Upper lobe of left lung (tissue), 6 donors: ENCODE results near the gene NALCN. TPM values are rescaled to one million over a fixed set of nuclear protein-coding genes. Genes with fewer than 3 reads are reported as not detected.

Experiments used
- ATAC-seq, 2 donors: fragments of 200-7000 bp; cut with Tn5 transposase; one replicate each; pipeline ENCODE4 v1.9.1; 2022; ENCODE audit warnings: mild to moderate bottlenecking in 2 of 2, moderate library complexity in 2 of 2; ENCODE audit not compliant: low FRiP score in 2 of 2
- DNase-seq, 2 donors: peaks; one replicate each; pipeline ENCODE4 v3.0.0-alpha.2; 2019 to 2020
- H3K27ac ChIP-seq, 4 donors: fragments of 200-600 bp; sonication (generic); one replicate each; pipeline ENCODE4 v1.5.1; 2016 to 2019
- H3K27me3 ChIP-seq, 4 donors: fragments of 200-600 bp; sonication (generic); one replicate each; pipeline ENCODE4 v1.5.1; 2017 to 2019
- H3K36me3 ChIP-seq, 4 donors: fragments of 200-600 bp; sonication (generic); one replicate each; pipeline ENCODE4 v1.5.1; 2016 to 2019
- H3K4me1 ChIP-seq, 4 donors: fragments of 200-600 bp; sonication (generic); one replicate each; pipeline ENCODE4 v1.5.1; 2018 to 2019
- H3K4me3 ChIP-seq, 4 donors: fragments of 200-600 bp; sonication (generic); one replicate each; pipeline ENCODE4 v1.5.1; 2017 to 2019; ENCODE audit warnings: mild to moderate bottlenecking in 2 of 4, moderate library complexity in 1 of 4
- H3K9me3 ChIP-seq, 4 donors: fragments of 200-600 bp; sonication (generic); one replicate each; pipeline ENCODE4 v1.5.1; 2018 to 2019
- EP300 ChIP-seq, 4 donors: sonication (generic); formaldehyde crosslinking; IDR thresholded peaks; one replicate each; pipeline ENCODE4 v1.5.1; 2017; ENCODE audit warnings: antibody characterized with exemption in 4 of 4, control low read depth in 2 of 4
- POLR2A ChIP-seq, 4 donors: fragments of 450-650 bp; IDR thresholded peaks; one replicate each; pipeline ENCODE4 v1.5.1; 2016 to 2017; ENCODE audit warnings: antibody characterized with exemption in 4 of 4, mild to moderate bottlenecking in 2 of 4
- POLR2AphosphoS5 ChIP-seq, 2 donors: sonication (generic); formaldehyde crosslinking; IDR thresholded peaks; one replicate each; pipeline ENCODE4 v1.5.1; 2017; ENCODE audit warnings: antibody characterized with exemption in 2 of 2
- WGBS, 2 donors: methylation state at CpG; one replicate each; pipeline ENCODE4 v1.1.5; 2017 to 2018; 5-methylcytosine and 5-hydroxymethylcytosine counted together
- total RNA-seq, 6 donors: library from RNA; depleted of rRNA in 4 of 6; stranded (reverse); fragments of >200 nt in 4 of 6; gene quantifications; one replicate each; pipeline versions ENCODE4 v1.1.0 to v1.2.1, GENCODE V29; 2016 to 2021
- TF ChIP-seq, protein P1 (sequence below), 6 experiments: fragments of 450-650 bp in 4 of 6; fragments of 200-600 bp in 2 of 6; sonication (generic) in 2 of 6; IDR thresholded peaks; one replicate each; pipeline ENCODE4 v1.5.1; 2016 to 2019; ENCODE audit warnings: antibody characterized with exemption in 6 of 6
- donor health status: DM: no; HTN: no; CAD: no; lungs with moderate emphysema.
- donor health status: DM: no; HTN: yes; CAD: no; lungs with severe emphysema.

The NALCN gene
- total RNA-seq, 6 donors from 2014 or later, result under 0.01 to 1.8 (median 1.1) TPM

DNA sequence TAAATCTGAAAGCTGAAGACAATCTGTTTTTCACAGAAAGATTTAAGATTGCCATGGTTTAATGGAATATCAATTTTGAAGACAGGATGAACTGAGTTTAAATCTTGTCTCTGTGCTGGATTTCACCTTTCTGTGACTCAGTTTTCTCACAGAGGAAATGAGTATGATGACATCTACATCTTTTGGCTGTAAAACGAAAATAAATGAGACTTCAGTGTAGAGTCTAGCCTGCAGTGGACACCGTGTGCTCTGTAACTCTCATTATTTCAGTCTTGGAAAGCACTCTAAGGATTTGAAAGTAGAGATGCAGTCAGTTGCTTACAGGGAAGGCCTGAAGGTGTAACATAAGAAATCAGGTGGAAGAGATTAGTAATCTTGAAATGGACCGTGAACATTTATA is 150.4 kb downstream of the NALCN start:
- no peak overlapping the region for H3K27ac ChIP-seq
- no peaks in the 10 kb centered on the region for H3K27me3 ChIP-seq
- no peaks in the 10 kb centered on the region for H3K4me1 ChIP-seq
- no peaks in the 10 kb centered on the region for H3K9me3 ChIP-seq
- TF ChIP-seq EP300 (IDR thresholded peaks at IDR 0.05), result no peak
- no peak for TF ChIP-seq POLR2A (IDR thresholded peaks at IDR 0.05)
- TF ChIP-seq, protein P1, sequence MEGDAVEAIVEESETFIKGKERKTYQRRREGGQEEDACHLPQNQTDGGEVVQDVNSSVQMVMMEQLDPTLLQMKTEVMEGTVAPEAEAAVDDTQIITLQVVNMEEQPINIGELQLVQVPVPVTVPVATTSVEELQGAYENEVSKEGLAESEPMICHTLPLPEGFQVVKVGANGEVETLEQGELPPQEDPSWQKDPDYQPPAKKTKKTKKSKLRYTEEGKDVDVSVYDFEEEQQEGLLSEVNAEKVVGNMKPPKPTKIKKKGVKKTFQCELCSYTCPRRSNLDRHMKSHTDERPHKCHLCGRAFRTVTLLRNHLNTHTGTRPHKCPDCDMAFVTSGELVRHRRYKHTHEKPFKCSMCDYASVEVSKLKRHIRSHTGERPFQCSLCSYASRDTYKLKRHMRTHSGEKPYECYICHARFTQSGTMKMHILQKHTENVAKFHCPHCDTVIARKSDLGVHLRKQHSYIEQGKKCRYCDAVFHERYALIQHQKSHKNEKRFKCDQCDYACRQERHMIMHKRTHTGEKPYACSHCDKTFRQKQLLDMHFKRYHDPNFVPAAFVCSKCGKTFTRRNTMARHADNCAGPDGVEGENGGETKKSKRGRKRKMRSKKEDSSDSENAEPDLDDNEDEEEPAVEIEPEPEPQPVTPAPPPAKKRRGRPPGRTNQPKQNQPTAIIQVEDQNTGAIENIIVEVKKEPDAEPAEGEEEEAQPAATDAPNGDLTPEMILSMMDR (IDR thresholded peaks at IDR 0.05), result no peak
- no peak for TF ChIP-seq POLR2AphosphoS5 (IDR thresholded peaks at IDR 0.05)
- WGBS, 2 donors, result 73% methylated on average over 3 of the region's 3 CpGs
- H3K4me3 ChIP-seq, result no peak overlapping the region
- no peaks in the 10 kb centered on the region for H3K36me3 ChIP-seq
- DNase-seq (no peak), ATAC-seq (no peak)

DNA sequence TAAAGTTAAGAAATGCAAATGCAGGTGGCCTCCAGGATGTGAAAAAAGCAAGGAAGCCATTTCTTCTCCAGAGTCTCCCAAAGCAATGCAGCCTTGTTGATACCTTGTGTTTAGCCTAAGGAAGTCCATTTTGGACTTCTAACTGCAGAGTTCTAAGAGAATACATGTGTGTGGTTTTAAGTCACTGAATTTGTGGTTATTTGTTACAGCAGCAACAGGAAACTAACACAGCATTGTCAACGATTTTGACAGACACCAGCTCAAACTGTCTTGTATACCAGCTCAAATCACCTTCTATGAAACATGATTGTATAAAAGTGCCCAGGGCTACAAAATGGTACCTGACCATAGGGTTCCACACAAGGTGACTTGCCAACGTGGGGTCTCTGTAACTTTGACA is 151.4 kb downstream of the NALCN start:
- H3K27me3 ChIP-seq, result no peaks in the 10 kb centered on the region
- DNase-seq (no peak), ATAC-seq (no peak)
- H3K9me3 ChIP-seq, result no peaks in the 10 kb centered on the region
- 78 to 79% methylated on average over 2 of the region's 2 CpGs for WGBS, 2 donors
- TF ChIP-seq, protein P1 (IDR thresholded peaks at IDR 0.05), result no peak
- TF ChIP-seq POLR2A (IDR thresholded peaks at IDR 0.05), result no peak
- TF ChIP-seq POLR2AphosphoS5 (IDR thresholded peaks at IDR 0.05), result no peak
- no peak for TF ChIP-seq EP300 (IDR thresholded peaks at IDR 0.05)
- H3K27ac ChIP-seq, result no peak overlapping the region
- no peak overlapping the region for H3K4me3 ChIP-seq
- no peaks in the 10 kb centered on the region for H3K36me3 ChIP-seq
- H3K4me1 ChIP-seq, result no peaks in the 10 kb centered on the region

DNA sequence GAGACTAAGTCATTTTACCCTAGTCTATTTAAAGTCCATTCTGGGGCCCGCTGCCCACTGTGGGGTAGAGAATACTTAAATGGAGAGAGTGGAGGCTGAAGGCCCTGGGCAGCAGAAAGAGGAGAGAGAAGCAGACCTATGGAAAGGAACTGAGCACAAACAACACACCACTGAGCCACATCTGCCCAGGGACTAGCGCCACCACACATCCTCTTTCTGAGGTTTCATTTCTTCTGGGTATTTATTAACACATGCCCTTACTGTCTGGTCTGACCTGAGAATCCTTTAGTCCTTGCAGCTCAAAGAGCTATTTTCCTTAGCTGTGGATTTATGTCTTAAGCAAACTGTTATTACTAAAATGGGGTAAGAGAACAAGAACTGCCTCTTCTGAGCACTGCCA is 154.0 kb downstream of the NALCN start:
- ATAC-seq (no peak), DNase-seq (no peak)
- Histone ChIP-seq H3K27me3 (no peaks in the 10 kb centered on the region), H3K4me1 (no peaks in the 10 kb centered on the region), H3K36me3 (no peaks in the 10 kb centered on the region), H3K9me3 (no peaks in the 10 kb centered on the region), H3K27ac (no peak overlapping the region), H3K4me3 (no peak overlapping the region)
- TF ChIP-seq POLR2A (IDR thresholded peaks at IDR 0.05) (no peak), POLR2AphosphoS5 (IDR thresholded peaks at IDR 0.05) (no peak), EP300 (IDR thresholded peaks at IDR 0.05) (no peak)
- TF ChIP-seq, protein P1 (IDR thresholded peaks at IDR 0.05), result no peak
- 76 to 96% methylated on average over 2 of the region's 2 CpGs for WGBS, 2 donors

DNA sequence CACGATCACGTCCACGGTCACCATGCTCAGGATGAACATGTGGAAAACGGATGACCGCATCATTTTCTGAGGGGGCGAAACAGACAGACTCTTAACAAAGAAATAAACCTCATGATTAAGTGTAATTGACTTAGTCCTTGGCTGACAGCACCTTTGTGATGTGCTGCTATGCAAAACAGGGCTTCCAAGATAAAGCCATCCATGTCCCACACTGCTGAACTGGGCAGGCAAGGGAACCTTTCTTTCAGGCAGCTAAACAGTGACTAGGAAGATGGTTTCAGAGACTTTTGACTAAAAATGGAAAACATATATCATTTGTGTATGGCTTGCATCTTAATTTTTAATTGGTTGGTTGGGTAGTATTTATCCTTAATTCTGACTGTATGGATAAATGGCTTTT is 157.8 kb downstream of the NALCN start:
- TF ChIP-seq POLR2A (IDR thresholded peaks at IDR 0.05) (no peak), POLR2AphosphoS5 (IDR thresholded peaks at IDR 0.05) (no peak), EP300 (IDR thresholded peaks at IDR 0.05) (no peak)
- TF ChIP-seq, protein P1 (IDR thresholded peaks at IDR 0.05), result no peak
- Histone ChIP-seq H3K9me3 (no peaks in the 10 kb centered on the region), H3K4me1 (no peaks in the 10 kb centered on the region), H3K36me3 (no peaks in the 10 kb centered on the region), H3K27me3 (no peaks in the 10 kb centered on the region), H3K27ac (no peak overlapping the region), H3K4me3 (no peak overlapping the region)
- ATAC-seq, result no peak
- no peak for DNase-seq
- WGBS, 2 donors, result 84 to 93% methylated on average over 6 of the region's 6 CpGs

DNA sequence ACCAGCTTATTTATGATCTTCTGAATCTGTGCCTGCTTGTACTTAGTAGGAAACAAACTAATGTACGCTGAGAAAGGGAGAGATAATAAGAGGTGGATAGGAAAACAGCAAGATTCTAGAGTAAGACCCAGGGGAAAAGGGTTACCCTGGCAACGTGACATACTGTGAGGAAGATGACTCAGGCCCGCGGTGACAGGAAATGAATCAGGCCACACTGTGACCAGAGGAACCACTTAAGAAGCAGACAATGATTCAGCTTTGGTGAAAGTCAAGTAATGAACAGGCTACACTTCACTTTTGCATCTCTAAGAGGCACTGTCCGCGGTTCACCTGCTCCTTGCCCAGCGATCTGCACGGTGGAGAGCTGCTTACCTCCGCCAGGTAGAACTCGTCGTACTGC is 158.2 kb downstream of the NALCN start:
- H3K27me3 ChIP-seq, result no peaks in the 10 kb centered on the region
- DNase-seq (no peak), ATAC-seq (no peak)
- TF ChIP-seq POLR2AphosphoS5 (IDR thresholded peaks at IDR 0.05) (no peak), EP300 (IDR thresholded peaks at IDR 0.05) (no peak), POLR2A (IDR thresholded peaks at IDR 0.05) (no peak)
- TF ChIP-seq, protein P1 (IDR thresholded peaks at IDR 0.05), result no peak
- no peaks in the 10 kb centered on the region for H3K36me3 ChIP-seq
- no peak overlapping the region for H3K27ac ChIP-seq
- no peaks in the 10 kb centered on the region for H3K9me3 ChIP-seq
- 63 to 74% methylated on average over 7 to 11 of the region's 11 CpGs for WGBS, 2 donors
- H3K4me1 ChIP-seq, result no peaks in the 10 kb centered on the region
- H3K4me3 ChIP-seq, result no peak overlapping the region
